22Rv1 (cell line): ENCODE results near the gene MSRB2.
"Not testable (repeated sequence)": the region's sequence is repeated elsewhere in the genome, so short reads cannot be mapped to it uniquely, and the experiment has no call there.

Experiments used
- H3K27ac ChIP-seq: fragments of 450-650 bp; 2 replicates; pipeline ENCODE4 v1.5.1; 2017
- CTCF ChIP-seq: fragments of 450-650 bp; IDR thresholded peaks from 2 replicates; pipeline ENCODE4 v1.5.1; 2017; ENCODE audit warnings: mild to moderate bottlenecking
- ZFX ChIP-seq: fragments of 450-650 bp; IDR thresholded peaks from 2 replicates; pipeline ENCODE4 v1.6.1; 2017; ENCODE audit warnings: antibody characterized with exemption, borderline replicate concordance

MSRB2 gene

GRCh38 chr10:23065181-23065948 is 30.0 kb upstream of the MSRB2 start:
- H3K27ac ChIP-seq: no peak overlapping the region
- no peak for TF ChIP-seq ZFX
- no peak for TF ChIP-seq CTCF

GRCh38 chr10:23067337-23067736 is 28.0 kb upstream of the MSRB2 start:
- TF ChIP-seq ZFX (no peak), CTCF (no peak)

GRCh38 chr10:23067939-23068775 is 27.2 kb upstream of the MSRB2 start:
- no peak overlapping the region for H3K27ac ChIP-seq
- TF ChIP-seq CTCF: peak; percentile 93
- TF ChIP-seq ZFX: no peak

More at GRCh38 chr10:23067337-23067736, 28.0 kb upstream of the MSRB2 start:
- H3K27ac ChIP-seq: no peak overlapping the region

GRCh38 chr10:23069019-23069815 is 26.2 kb upstream of the MSRB2 start:
- TF ChIP-seq ZFX (no peak), CTCF (no peak)
- H3K27ac ChIP-seq: no peak overlapping the region

GRCh38 chr10:23070092-23070912 is 25.1 kb upstream of the MSRB2 start:
- H3K27ac ChIP-seq: not testable (repeated sequence)

DNA sequence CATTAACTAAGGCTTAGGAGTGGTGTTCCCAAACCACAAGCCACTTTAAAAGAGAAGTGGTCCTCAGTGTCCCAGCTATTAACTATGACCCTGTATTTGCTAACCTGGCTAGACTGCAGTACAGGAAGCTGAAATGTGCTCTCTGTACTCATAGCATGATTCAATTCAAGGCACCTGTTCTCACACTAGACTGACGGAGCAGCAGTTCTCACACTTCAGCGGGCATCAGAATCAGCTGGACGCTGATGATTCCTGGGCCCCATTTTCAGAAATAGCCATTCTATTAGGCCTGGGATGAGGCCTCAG is 24.5 kb upstream of the MSRB2 start:
- no peak overlapping the region for H3K27ac ChIP-seq
- TF ChIP-seq CTCF: no peak
- no peak for TF ChIP-seq ZFX

GRCh38 chr10:23072593-23072992 is 22.8 kb upstream of the MSRB2 start:
- H3K27ac ChIP-seq: not testable (repeated sequence)
